Mucosa of descending colon (tissue), 3 donors: ENCODE results near the gene RAI14. TPM values are rescaled to one million over a fixed set of nuclear protein-coding genes. Genes with fewer than 3 reads are reported as not detected.

ENCODE experiments used
- ATAC-seq: fragments of 200-7000 bp; cut with Tn5 transposase; one replicate; pipeline ENCODE4 v1.9.1; 2020; ENCODE audit warnings: mild to moderate bottlenecking, moderate library complexity
- DNase-seq, 3 donors: peaks; one replicate each; pipeline ENCODE4 v3.0.0-alpha.2; 2020
- H3K36me3 ChIP-seq: fragments of 200-600 bp; one replicate; pipeline ENCODE4 v1.8.0; 2021; ENCODE audit warnings: low read depth, mild to moderate bottlenecking
- H3K4me1 ChIP-seq: fragments of 200-600 bp; one replicate; pipeline ENCODE4 v1.8.0; 2021; ENCODE audit warnings: low read depth, mild to moderate bottlenecking
- H3K4me3 ChIP-seq: fragments of 200-600 bp; one replicate; pipeline ENCODE4 v1.8.0; 2021; ENCODE audit warnings: mild to moderate bottlenecking
- H3K9me3 ChIP-seq: fragments of 200-600 bp; one replicate; pipeline ENCODE4 v1.8.0; 2021; ENCODE audit warnings: mild to moderate bottlenecking
- intact Hi-C, 2 donors: fragments of 100-400 bp; cut with DNase I in 1 of 2; cut with micrococcal nuclease in 1 of 2; formaldehyde crosslinking; loops; one replicate each; pipeline versions ENCODE4 v1.11.0 to v1.11.1; 2022; cut with DNase I, micrococcal nuclease
- total RNA-seq, 3 donors: library from RNA; stranded (reverse); fragmentation: NEBNext Ultra II Directional in 2 of 3; extraction: Animal tissue kit (Norgen Biotek cat#: 25700) in 2 of 3; gene quantifications; one replicate each; pipeline versions ENCODE4 v1.2.1 to v1.2.4, GENCODE V29; 2021 to 2023
- TF ChIP-seq, protein P1 (sequence below): fragments of 200-600 bp; IDR thresholded peaks from one replicate; pipeline ENCODE4 v1.8.0; 2022; ENCODE audit warnings: antibody characterized with exemption, mild to moderate bottlenecking
- donor health status: DM: no; HTN: no; CAD: no; lungs with moderate emphysema.
- donor health status: DM: no; HTN: no; CAD: no.
- donor health status: DM: no; HTN: yes; CAD: no.

Gene RAI14
- total RNA-seq, 3 donors from 2014 or later = 14.0 to 41.0 (median 23.4) TPM

DNA sequence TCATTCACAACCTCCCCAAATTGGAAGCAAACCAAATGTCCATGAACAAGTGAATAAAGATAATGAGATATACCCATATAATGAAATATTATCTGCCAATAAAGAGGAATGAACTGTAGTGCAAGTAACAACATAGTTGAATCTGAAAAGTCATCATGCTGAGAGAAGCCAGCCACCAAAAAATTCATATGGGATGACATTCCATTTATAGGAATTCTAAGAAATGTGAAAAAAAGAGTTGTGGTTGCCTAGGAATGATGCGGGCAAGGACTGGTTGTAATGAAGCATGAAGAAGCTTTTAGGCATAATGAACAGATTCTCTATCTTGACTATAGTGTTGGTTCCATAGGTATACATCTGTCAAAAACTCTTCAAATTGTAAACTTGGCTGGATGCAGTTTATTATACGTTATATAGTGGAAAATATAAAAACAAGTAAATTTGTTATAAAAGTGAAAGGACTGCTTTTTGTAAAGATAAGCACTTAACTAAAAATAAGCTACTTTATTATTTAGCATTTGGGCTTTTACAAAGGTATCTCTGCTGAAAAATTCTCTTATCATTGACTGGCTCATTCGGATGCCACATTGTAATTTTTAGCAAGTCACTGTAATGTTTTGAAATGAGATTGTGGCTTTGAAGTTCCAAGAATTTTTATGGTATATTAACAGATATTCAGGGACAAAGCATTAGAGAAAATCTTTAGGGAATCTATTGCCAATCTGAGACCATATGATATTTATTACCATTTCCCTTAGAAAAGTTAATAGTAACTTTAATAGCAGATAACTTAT, 161.6 kb downstream of the RAI14 start:
- ATAC-seq = no peak
- intact Hi-C loops = no loop called here
- no peak overlapping the region for H3K4me3 ChIP-seq
- no peak for DNase-seq
- no peaks in the 10 kb centered on the region for H3K36me3 ChIP-seq
- TF ChIP-seq, protein P1, sequence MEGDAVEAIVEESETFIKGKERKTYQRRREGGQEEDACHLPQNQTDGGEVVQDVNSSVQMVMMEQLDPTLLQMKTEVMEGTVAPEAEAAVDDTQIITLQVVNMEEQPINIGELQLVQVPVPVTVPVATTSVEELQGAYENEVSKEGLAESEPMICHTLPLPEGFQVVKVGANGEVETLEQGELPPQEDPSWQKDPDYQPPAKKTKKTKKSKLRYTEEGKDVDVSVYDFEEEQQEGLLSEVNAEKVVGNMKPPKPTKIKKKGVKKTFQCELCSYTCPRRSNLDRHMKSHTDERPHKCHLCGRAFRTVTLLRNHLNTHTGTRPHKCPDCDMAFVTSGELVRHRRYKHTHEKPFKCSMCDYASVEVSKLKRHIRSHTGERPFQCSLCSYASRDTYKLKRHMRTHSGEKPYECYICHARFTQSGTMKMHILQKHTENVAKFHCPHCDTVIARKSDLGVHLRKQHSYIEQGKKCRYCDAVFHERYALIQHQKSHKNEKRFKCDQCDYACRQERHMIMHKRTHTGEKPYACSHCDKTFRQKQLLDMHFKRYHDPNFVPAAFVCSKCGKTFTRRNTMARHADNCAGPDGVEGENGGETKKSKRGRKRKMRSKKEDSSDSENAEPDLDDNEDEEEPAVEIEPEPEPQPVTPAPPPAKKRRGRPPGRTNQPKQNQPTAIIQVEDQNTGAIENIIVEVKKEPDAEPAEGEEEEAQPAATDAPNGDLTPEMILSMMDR = no peak
- no peaks in the 10 kb centered on the region for H3K9me3 ChIP-seq
- H3K4me1 ChIP-seq = no peaks in the 10 kb centered on the region

DNA sequence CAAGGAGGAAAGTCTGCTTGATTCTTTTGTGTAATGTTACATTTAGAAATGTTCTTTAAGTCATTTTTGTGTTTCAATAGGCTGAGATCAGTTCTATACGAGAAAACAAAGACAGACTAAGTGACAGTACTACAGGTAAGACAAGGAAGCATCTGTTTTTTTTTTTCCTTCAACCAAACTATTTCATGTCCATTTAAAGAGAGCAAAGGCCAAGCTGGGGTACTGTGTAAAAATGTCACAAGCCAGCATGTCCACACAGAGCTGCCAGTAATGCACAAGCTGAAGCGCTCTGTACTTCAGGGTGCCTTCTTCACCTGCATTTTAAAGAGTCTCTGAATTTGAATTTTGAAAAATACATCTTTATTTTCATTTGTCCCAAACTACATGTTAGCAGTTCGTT, 162.6 kb downstream of the RAI14 start:
- intact Hi-C loops = no loop called here
- H3K36me3 ChIP-seq = no peaks in the 10 kb centered on the region
- DNase-seq (no peak), ATAC-seq (no peak)
- TF ChIP-seq, protein P1 = no peak
- no peak overlapping the region for H3K4me3 ChIP-seq
- no peaks in the 10 kb centered on the region for H3K4me1 ChIP-seq
- H3K9me3 ChIP-seq = no peaks in the 10 kb centered on the region

DNA sequence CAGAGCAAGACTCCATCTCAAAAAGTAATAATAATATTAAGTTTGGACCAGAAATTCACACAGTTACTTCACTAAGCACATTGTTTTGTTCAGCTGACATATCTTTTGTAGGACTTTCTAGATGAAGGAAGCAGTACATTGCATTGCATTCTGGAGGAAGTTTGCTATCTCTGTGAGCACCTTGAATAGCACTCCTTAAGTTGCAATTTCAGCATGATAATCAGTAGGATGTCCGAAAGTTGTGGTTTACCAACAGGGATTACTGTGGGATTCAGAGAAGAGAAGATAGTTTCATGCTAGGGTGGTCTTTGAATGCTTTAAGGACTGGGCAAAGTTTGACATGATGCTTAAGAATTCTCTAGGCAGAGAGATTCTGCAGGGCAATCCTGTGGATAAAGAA, 164.5 kb downstream of the RAI14 start:
- Histone ChIP-seq H3K4me1 (no peaks in the 10 kb centered on the region), H3K9me3 (no peaks in the 10 kb centered on the region), H3K4me3 (no peak overlapping the region), H3K36me3 (no peaks in the 10 kb centered on the region)
- intact Hi-C loops = no loop called here
- no peak for DNase-seq
- no peak for ATAC-seq
- TF ChIP-seq, protein P1 = no peak

DNA sequence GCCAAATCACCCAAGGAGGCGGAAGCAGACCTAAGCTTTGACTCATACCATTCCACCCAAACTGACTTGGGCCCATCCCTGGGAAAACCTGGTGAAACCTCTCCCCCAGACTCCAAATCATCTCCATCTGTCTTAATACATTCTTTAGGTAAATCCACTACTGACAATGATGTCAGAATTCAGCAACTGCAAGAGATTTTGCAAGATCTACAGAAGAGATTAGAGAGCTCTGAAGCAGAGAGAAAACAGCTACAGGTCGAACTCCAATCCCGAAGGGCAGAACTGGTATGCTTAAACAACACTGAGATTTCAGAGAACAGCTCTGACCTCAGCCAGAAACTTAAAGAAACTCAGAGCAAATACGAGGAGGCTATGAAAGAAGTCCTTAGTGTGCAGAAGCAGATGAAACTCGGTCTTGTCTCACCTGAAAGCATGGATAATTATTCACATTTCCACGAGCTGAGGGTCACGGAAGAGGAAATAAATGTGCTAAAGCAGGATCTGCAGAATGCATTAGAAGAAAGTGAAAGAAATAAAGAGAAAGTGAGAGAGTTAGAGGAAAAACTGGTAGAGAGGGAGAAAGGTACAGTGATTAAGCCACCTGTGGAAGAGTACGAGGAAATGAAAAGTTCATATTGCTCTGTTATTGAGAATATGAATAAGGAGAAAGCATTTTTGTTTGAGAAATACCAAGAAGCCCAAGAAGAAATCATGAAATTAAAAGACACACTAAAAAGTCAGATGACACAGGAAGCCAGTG, 167.0 kb downstream of the RAI14 start:
- no peaks in the 10 kb centered on the region for H3K9me3 ChIP-seq
- H3K36me3 ChIP-seq = no peaks in the 10 kb centered on the region
- ATAC-seq (no peak), DNase-seq (no peak)
- TF ChIP-seq, protein P1 = no peak
- intact Hi-C loops = no loop called here
- no peak overlapping the region for H3K4me3 ChIP-seq
- H3K4me1 ChIP-seq = no peaks in the 10 kb centered on the region

DNA sequence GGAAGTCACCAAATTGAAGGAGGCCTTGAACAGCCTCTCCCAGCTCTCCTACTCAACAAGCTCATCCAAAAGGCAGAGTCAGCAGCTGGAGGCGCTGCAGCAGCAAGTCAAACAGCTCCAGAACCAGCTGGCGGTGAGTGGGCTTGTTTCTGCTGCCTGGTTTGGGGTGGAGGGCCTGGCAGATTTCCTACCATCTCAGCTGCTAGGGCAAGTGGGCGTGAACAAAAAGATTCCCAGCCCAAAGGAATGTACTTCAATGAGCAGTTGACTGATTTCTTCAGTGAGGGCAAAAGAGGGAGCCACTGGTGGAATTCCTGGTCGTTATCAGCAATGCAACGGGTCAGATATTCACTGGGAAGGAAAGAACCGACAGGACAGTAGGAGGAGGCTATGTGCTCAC, 170.2 kb downstream of the RAI14 start:
- Histone ChIP-seq H3K36me3 (no peaks in the 10 kb centered on the region), H3K9me3 (no peaks in the 10 kb centered on the region), H3K4me3 (no peak overlapping the region), H3K4me1 (no peaks in the 10 kb centered on the region)
- TF ChIP-seq, protein P1 = no peak
- intact Hi-C loops = no loop called here
- no peak for DNase-seq
- ATAC-seq = no peak
